Stimulated activated naive B cell treated with anti-CD40 and anti-IgM and Interleukin-4, amounts not matched to agents 10 μg/mL and 1 μg/mL and 100 μg/mL, for 72 hours (primary cell): ENCODE data around the gene SDHA.

ENCODE experiments used
- ATAC-seq, 2 donors: fragments of 150-1000 bp; cut with Tn5 transposase; replicated peaks; 2 replicates each; pipeline ENCODE4 v1.10.0; 2021; ENCODE audit warnings: moderate library complexity in 1 of 2
- DNase-seq: peaks from one replicate; pipeline ENCODE4 v3.0.0; 2021
- H3K27ac Mint-ChIP-seq: one replicate; pipeline ENCODE4 v1.8.0; 2022; ENCODE audit warnings: mild to moderate bottlenecking, mixed read lengths
- H3K27me3 Mint-ChIP-seq, 2 donors: one replicate each; pipeline ENCODE4 v1.8.0; 2022; ENCODE audit warnings: mixed read lengths in 2 of 2
- H3K36me3 Mint-ChIP-seq, 2 donors: one replicate each; pipeline ENCODE4 v1.8.0; 2022; ENCODE audit warnings: mixed read lengths in 2 of 2, mild to moderate bottlenecking in 1 of 2
- H3K4me1 Mint-ChIP-seq, 2 donors: one replicate each; pipeline ENCODE4 v1.8.0; 2022; ENCODE audit warnings: mixed read lengths in 2 of 2, mild to moderate bottlenecking in 1 of 2
- H3K4me3 Mint-ChIP-seq, 2 donors: one replicate each; pipeline ENCODE4 v1.8.0; 2022; ENCODE audit warnings: mild to moderate bottlenecking in 2 of 2, mixed read lengths in 2 of 2, moderate library complexity in 1 of 2
- H3K9me3 Mint-ChIP-seq, 2 donors: one replicate each; pipeline ENCODE4 v1.8.0; 2022; ENCODE audit warnings: mixed read lengths in 2 of 2, mild to moderate bottlenecking in 1 of 2

The SDHA gene

GRCh38 chr5:180286-180918 is 37.7 kb upstream of the SDHA start:
- H3K4me3 Mint-ChIP-seq, result no peak overlapping the region

DNA sequence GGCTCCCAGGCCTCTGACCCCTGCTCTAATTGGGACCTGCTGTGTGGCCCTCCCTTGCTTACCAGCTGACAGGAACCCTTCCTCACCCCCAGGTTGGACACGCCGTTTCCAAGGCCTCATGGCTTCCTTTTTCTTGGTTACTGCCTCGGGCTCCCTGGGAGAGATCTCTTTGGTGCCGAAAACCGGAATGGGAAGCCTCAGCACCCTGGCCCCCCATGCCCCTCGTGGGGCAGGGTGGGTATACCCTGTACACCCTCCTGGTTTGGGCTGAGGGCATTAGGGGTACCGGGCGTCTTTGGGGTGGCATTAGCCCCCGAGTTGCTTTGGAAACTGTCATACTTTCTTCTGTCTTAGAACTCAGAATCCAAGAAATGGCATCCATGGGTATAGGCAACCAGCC is 37.0 kb upstream of the SDHA start:
- Mint-ChIP-seq H3K4me3 (no peak overlapping the region), H3K27ac (no peak overlapping the region), H3K4me1 (no peaks in the 10 kb centered on the region), H3K36me3 (no peaks in the 10 kb centered on the region), H3K27me3 (no peaks in the 10 kb centered on the region), H3K9me3 (no peaks in the 10 kb centered on the region)
- ATAC-seq (no peak), DNase-seq (no peak)

More at GRCh38 chr5:180286-180918, 37.7 kb upstream of the SDHA start:
- DNase-seq (no peak), ATAC-seq (no peak)
- no peak overlapping the region for H3K27ac Mint-ChIP-seq
- no peaks in the 10 kb centered on the region for H3K9me3 Mint-ChIP-seq
- peaks cover 0 to under 1% of the 10 kb centered on the region in 2 donors for H3K27me3 Mint-ChIP-seq
- H3K36me3 Mint-ChIP-seq, result no peaks in the 10 kb centered on the region
- no peaks in the 10 kb centered on the region for H3K4me1 Mint-ChIP-seq

- Mint-ChIP-seq H3K4me3 (no peak overlapping the region), H3K4me1 (no peaks in the 10 kb centered on the region), H3K36me3 (no peaks in the 10 kb centered on the region), H3K27ac (no peak overlapping the region), H3K9me3 (no peaks in the 10 kb centered on the region), H3K27me3 (no peaks in the 10 kb centered on the region)
- ATAC-seq (no peak), DNase-seq (no peak)
These were observed 36.6 kb upstream of the SDHA start for GRCh38 chr5:181566-181965.

DNA sequence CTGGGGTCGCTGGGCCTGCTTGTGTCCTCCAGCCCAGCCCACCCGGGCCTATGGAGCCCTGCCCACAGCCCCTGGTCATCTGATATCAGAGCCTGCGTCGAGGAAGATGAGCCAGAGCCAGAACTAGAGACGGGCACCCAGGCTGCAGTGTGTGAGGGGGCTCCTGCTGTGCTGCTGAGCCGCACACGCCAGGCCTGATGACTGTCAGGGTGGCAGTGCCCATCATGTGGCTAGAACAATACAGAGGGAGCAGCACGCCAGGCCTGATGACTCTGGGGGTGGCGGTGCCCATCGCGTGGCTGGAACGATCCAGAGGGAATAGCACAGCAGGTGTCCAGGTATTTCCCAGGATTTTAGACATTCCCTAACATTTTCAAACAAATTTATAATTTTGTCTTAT is 36.0 kb upstream of the SDHA start:
- Mint-ChIP-seq H3K9me3 (no peaks in the 10 kb centered on the region), H3K27ac (no peak overlapping the region), H3K36me3 (no peaks in the 10 kb centered on the region), H3K4me1 (no peaks in the 10 kb centered on the region), H3K27me3 (no peaks in the 10 kb centered on the region), H3K4me3 (no peak overlapping the region)
- DNase-seq, result no peak
- ATAC-seq, result no peak

GRCh38 chr5:184471-184870 is 33.6 kb upstream of the SDHA start:
- no peak for ATAC-seq
- peaks cover 9 to 13% of the 10 kb centered on the region in 2 donors for H3K4me1 Mint-ChIP-seq
- no peaks in the 10 kb centered on the region for H3K9me3 Mint-ChIP-seq
- no peak overlapping the region for H3K4me3 Mint-ChIP-seq
- H3K27ac Mint-ChIP-seq, result no peak overlapping the region
- H3K27me3 Mint-ChIP-seq, result peaks cover 0 to 5% of the 10 kb centered on the region in 2 donors
- H3K36me3 Mint-ChIP-seq, result no peaks in the 10 kb centered on the region
- DNase-seq, result no peak

- ATAC-seq, result no peak
- no peak for DNase-seq
- Mint-ChIP-seq H3K36me3 (no peaks in the 10 kb centered on the region), H3K27ac (no peak overlapping the region), H3K27me3 (peaks cover 4 to 9% of the 10 kb centered on the region in 2 donors), H3K4me1 (peaks cover 11 to 18% of the 10 kb centered on the region in 2 donors), H3K9me3 (no peaks in the 10 kb centered on the region), H3K4me3 (no peak overlapping the region)
These were observed 32.7 kb upstream of the SDHA start for GRCh38 chr5:185095-186070.

DNA sequence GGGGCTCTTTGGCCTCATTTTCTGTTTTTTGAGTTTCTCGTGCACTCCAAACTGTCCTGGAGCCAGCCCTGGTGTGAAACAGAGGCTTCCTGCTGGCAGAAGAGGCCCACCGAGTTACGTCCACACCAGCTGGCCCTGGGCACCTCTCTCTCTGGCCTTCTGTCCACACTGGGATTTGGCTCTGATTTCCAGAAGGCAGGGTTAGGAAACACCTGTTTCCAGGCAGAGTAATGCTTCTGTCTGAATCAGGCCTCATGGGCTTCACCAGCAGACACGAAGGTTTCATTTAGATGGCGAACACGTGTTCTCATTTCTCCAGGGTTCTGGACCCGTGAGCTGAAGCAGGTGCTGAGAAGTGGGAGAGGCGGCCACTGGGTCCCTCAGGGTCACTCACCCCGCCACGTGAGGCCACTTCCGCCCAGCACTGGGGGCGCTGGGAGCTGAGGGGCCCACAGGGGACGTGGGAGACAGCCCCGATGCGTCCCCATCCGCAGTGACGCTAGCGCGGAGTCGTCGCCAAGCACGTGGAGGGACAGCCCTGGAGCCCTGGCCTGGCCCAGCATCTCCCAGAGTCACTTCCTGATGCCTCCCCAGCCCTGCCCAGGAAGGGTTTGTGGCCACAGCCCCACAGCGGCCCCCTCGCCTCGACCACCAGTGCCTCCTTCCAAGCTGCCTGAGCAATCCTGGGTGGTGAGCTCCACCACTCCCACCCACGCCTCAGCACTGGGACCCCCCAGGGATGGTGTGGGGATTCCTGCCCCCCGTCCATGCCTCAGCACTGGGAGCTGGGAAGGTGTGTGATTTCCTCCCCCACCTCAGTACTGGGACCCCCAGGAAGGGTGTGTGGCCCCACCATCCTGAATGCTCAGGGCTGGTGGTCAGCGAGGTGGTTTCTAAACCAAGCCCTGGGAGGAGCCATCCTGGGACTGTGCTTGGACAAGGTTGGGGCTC is 31.8 kb upstream of the SDHA start:
- H3K4me3 Mint-ChIP-seq, result no peak overlapping the region
- peaks cover 7 to 13% of the 10 kb centered on the region in 2 donors for H3K27me3 Mint-ChIP-seq
- no peaks in the 10 kb centered on the region for H3K36me3 Mint-ChIP-seq
- H3K27ac Mint-ChIP-seq, result no peak overlapping the region
- ATAC-seq (no peak), DNase-seq (no peak)
- H3K9me3 Mint-ChIP-seq, result no peaks in the 10 kb centered on the region
- H3K4me1 Mint-ChIP-seq, result peaks cover 16 to 25% of the 10 kb centered on the region in 2 donors

DNA sequence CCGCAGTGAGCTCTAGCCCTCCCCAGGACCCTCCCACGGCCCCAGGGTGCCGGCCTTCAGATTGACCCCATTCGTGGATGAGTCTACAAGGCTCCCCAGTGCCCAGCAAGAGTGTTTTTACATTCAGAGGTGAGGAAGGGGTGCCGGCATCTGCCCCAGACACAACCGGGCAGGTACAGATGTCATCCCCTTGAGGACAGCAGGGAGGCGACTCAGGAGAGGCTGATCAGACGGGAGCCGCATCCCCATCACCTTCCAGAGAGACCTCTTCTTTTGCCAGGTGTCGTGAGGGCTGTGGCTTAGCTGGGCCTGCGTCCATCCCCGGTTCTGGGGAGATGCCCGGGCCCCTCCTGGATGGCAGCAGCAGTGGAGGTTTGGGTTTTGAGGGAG is 31.1 kb upstream of the SDHA start:
- no peaks in the 10 kb centered on the region for H3K36me3 Mint-ChIP-seq

GRCh38 chr5:187617-188451 is 30.3 kb upstream of the SDHA start:
- no peak for DNase-seq
- peak overlapping the region in 1 of 2 donors; percentile 54 for H3K4me3 Mint-ChIP-seq
- no peaks in the 10 kb centered on the region for H3K36me3 Mint-ChIP-seq
- ATAC-seq, result no peak
- H3K9me3 Mint-ChIP-seq, result no peaks in the 10 kb centered on the region
- H3K4me1 Mint-ChIP-seq, result peaks cover 20 to 29% of the 10 kb centered on the region in 2 donors
- H3K27me3 Mint-ChIP-seq, result peaks cover 16 to 21% of the 10 kb centered on the region in 2 donors
- no peak overlapping the region for H3K27ac Mint-ChIP-seq

More for the DNA sequence above, 31.1 kb upstream of the SDHA start:
- DNase-seq, result no peak
- peaks cover 8 to 13% of the 10 kb centered on the region in 2 donors for H3K27me3 Mint-ChIP-seq
- no peak overlapping the region for H3K4me3 Mint-ChIP-seq
- ATAC-seq, result no peak
- no peak overlapping the region for H3K27ac Mint-ChIP-seq
- H3K4me1 Mint-ChIP-seq, result peaks cover 16 to 26% of the 10 kb centered on the region in 2 donors
- no peaks in the 10 kb centered on the region for H3K9me3 Mint-ChIP-seq

DNA sequence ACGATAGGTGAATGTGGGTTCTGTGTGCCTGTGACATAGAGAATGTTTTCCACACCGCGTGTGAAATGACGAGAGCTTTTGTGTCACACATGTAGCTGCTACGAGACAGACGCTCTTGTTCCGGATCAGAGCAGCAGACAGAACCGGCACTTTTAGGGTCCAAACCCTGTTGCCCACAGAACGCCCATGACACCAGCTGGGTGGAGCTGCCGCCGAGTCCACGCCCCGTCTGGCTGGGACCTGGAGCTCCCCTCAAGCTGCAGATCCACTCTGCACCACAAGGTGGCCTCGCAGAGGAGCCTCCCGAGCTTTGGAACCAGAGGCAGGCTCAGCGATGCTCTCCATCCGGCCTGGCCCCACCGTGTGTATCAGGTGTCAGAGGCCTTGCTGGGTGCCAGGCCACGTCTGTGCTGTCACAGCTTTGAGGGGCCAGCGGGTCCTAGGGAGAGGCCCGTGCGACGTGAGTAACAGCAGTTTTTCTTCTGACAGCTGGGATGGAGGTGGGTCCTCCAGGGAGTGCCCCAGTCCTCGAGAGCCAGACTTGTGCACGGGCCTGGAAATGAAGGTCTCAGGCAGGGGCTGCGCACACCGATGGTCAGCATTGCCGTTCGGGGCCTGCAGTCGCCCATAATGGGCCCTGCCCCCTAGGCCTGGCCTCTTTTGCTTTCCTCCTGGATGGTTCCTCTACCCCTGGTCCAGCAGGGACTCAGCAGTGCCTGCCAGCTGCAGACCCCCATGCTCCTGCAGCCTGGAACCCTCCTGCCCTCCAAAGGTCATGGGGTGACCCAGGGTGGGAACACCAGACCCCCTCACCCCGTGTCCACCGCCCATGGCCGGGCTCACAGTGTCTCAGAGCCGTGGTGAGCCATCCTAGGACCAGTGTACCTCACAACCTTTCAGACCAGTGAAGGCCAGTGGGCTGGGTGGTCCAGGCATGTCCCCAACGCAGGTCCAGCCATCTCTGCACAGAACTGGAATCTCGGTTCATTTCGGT is 29.3 kb upstream of the SDHA start:
- Mint-ChIP-seq H3K36me3 (no peaks in the 10 kb centered on the region), H3K4me1 (peaks cover 20 to 29% of the 10 kb centered on the region in 2 donors), H3K4me3 (peak overlapping the region; percentile 50 to 54), H3K9me3 (no peaks in the 10 kb centered on the region), H3K27ac (no peak overlapping the region), H3K27me3 (peaks cover 16 to 22% of the 10 kb centered on the region in 2 donors)
- DNase-seq, result peak; percentile 83
- ATAC-seq, result peak; percentile 92 to 93

- Mint-ChIP-seq H3K4me3 (no peak overlapping the region), H3K27ac (no peak overlapping the region), H3K36me3 (no peaks in the 10 kb centered on the region), H3K9me3 (no peaks in the 10 kb centered on the region), H3K27me3 (peaks cover 16 to 22% of the 10 kb centered on the region in 2 donors), H3K4me1 (peaks cover 20 to 29% of the 10 kb centered on the region in 2 donors)
- DNase-seq (no peak), ATAC-seq (no peak)
These were observed 28.6 kb upstream of the SDHA start for GRCh38 chr5:189486-189885.

DNA sequence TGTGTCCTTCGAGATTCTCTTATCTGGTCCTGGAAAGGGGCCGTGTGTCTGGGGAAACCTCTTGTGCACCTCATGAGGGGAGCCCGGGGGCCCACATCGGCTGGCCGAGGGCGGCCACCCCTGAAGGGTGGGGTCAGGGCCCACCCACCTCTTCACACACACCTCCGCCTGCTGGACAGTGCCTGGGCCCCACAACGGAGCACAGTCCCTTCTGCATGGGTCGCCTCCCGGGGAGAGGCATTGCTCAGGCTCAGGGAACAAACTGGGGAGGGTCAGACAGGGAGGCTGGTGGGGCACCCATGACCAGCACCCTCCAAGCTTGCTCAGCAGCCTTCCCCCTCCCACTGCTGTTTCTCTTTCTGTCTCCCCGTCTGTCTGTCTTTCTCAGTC is 28.1 kb upstream of the SDHA start:
- Mint-ChIP-seq H3K27me3 (peaks cover 16 to 22% of the 10 kb centered on the region in 2 donors), H3K9me3 (no peaks in the 10 kb centered on the region), H3K4me1 (peaks cover 20 to 30% of the 10 kb centered on the region in 2 donors), H3K4me3 (no peak overlapping the region), H3K27ac (no peak overlapping the region), H3K36me3 (no peaks in the 10 kb centered on the region)
- no peak for ATAC-seq
- no peak for DNase-seq
